HEK293 (cell line): Measurements from ENCODE around the gene CDC42SE2.

Experiments
- CTCF ChIA-PET: fragments of 350-600 bp; formaldehyde crosslinking; extraction: SDS; loops from one replicate; lab custom pipeline; 2021; ENCODE audit warnings: antibody characterized with exemption; lab: Yijun Ruan, JAX
- POLR2A ChIA-PET: fragments of 300-600 bp; formaldehyde crosslinking; extraction: SDS; loops from one replicate; lab custom pipeline; 2020; ENCODE audit warnings: antibody characterized with exemption, inconsistent platforms; lab: Yijun Ruan, JAX
- H3K27ac ChIP-seq: fragments of 200-500 bp; sonication (Bioruptor generic); 2 replicates; pipeline ENCODE4 v1.5.1; 2014; ENCODE audit warnings: low read depth, low read length, control low read depth, inconsistent platforms; ENCODE audit errors: extremely low read depth
- H3K36me3 ChIP-seq, 2 experiments: fragments of 200-500 bp in 1 of 2; sonication (Bioruptor generic) in 1 of 2; 1 replicate in 1 of 2; 2 replicates in 1 of 2; pipeline ENCODE4 v1.5.1; 2014 to 2017; ENCODE audit warnings: inconsistent platforms in 2 of 2, low read length in 2 of 2; ENCODE audit not compliant: control insufficient read depth in 2 of 2, insufficient read depth in 1 of 2
- H3K4me1 ChIP-seq: fragments of 200-500 bp; sonication (Bioruptor generic); 2 replicates; pipeline ENCODE4 v1.5.1; 2014; ENCODE audit warnings: mild to moderate bottlenecking, low read length, inconsistent platforms; ENCODE audit not compliant: control insufficient read depth, insufficient read depth
- H3K4me3 ChIP-seq: 2 replicates; pipeline ENCODE4 v1.5.1; 2011; ENCODE audit warnings: low read depth, mild to moderate bottlenecking, control low read depth, low read length, moderate library complexity
- H3K9me3 ChIP-seq: fragments of 200-500 bp; sonication (Bioruptor generic); 2 replicates; pipeline ENCODE4 v1.5.1; 2014; ENCODE audit warnings: low read depth, low read length, inconsistent platforms; ENCODE audit not compliant: control insufficient read depth, insufficient read depth
- FEZF1 ChIP-seq: fragments of 450-650 bp; formaldehyde crosslinking; IDR thresholded peaks from 2 replicates; pipeline ENCODE4 v1.5.1; 2016; ENCODE audit warnings: missing biosample characterization, missing genetic modification characterization
- GFI1B ChIP-seq: fragments of 450-650 bp; formaldehyde crosslinking; IDR thresholded peaks from 2 replicates; pipeline ENCODE4 v1.5.1; 2016; ENCODE audit warnings: missing biosample characterization, missing genetic modification characterization
- IKZF3 ChIP-seq: fragments of 450-650 bp; IDR thresholded peaks from 2 replicates; pipeline ENCODE4 v1.5.0; 2018; ENCODE audit warnings: missing biosample characterization, mild to moderate bottlenecking, missing genetic modification characterization, moderate library complexity
- KLF1 ChIP-seq: fragments of 450-650 bp; formaldehyde crosslinking; IDR thresholded peaks from 2 replicates; pipeline ENCODE4 v1.5.1; 2016; ENCODE audit warnings: missing biosample characterization, missing genetic modification characterization
- MZF1 ChIP-seq: fragments of 450-650 bp; formaldehyde crosslinking; IDR thresholded peaks from 2 replicates; pipeline ENCODE4 v1.5.1; 2017; ENCODE audit warnings: missing biosample characterization, missing genetic modification characterization, borderline replicate concordance
- SCRT1 ChIP-seq: fragments of 450-650 bp; formaldehyde crosslinking; IDR thresholded peaks from 2 replicates; pipeline ENCODE4 v1.5.1; 2016; ENCODE audit warnings: missing biosample characterization, missing genetic modification characterization, borderline replicate concordance
- SCRT2 ChIP-seq: fragments of 450-650 bp; formaldehyde crosslinking; IDR thresholded peaks from 2 replicates; pipeline ENCODE4 v1.5.1; 2016; ENCODE audit warnings: missing biosample characterization, missing genetic modification characterization
- SETDB1 ChIP-seq: IDR thresholded peaks from one replicate; pipeline ENCODE4 v1.6.1; 2017; ENCODE audit warnings: mild to moderate bottlenecking, low read length, moderate library complexity, mixed read lengths; ENCODE audit not compliant: insufficient read length
- SP7 ChIP-seq: fragments of 450-650 bp; formaldehyde crosslinking; IDR thresholded peaks from 2 replicates; pipeline ENCODE4 v1.5.1; 2016; ENCODE audit warnings: missing biosample characterization, missing genetic modification characterization
- TSHZ1 ChIP-seq: fragments of 450-650 bp; formaldehyde crosslinking; IDR thresholded peaks from 2 replicates; pipeline ENCODE4 v1.5.1; 2016; ENCODE audit warnings: missing biosample characterization, missing genetic modification characterization, borderline replicate concordance
- ZBTB8A ChIP-seq: fragments of 450-650 bp; formaldehyde crosslinking; IDR thresholded peaks from 2 replicates; pipeline ENCODE4 v1.5.1; 2016; ENCODE audit warnings: missing biosample characterization, missing genetic modification characterization
- ZNF362 ChIP-seq: fragments of 450-650 bp; formaldehyde crosslinking; IDR thresholded peaks from 2 replicates; pipeline ENCODE4 v1.5.1; 2016; ENCODE audit warnings: missing biosample characterization, missing genetic modification characterization
- ZNF366 ChIP-seq: fragments of 450-650 bp; formaldehyde crosslinking; conservative IDR thresholded peaks from 2 replicates; pipeline ENCODE4 v1.5.1; 2016; ENCODE audit warnings: missing biosample characterization, missing genetic modification characterization
- ZNF416 ChIP-seq: fragments of 450-650 bp; formaldehyde crosslinking; IDR thresholded peaks from 2 replicates; pipeline ENCODE4 v1.5.1; 2016; ENCODE audit warnings: missing biosample characterization, missing genetic modification characterization
- ZNF530 ChIP-seq: fragments of 450-650 bp; formaldehyde crosslinking; IDR thresholded peaks from 2 replicates; pipeline ENCODE4 v1.5.1; 2016; ENCODE audit warnings: low read depth, missing biosample characterization, missing genetic modification characterization
- ZNF549 ChIP-seq: fragments of 450-650 bp; IDR thresholded peaks from 2 replicates; pipeline ENCODE4 v1.5.1; 2018; ENCODE audit warnings: missing biosample characterization, missing genetic modification characterization, mild to moderate bottlenecking, inconsistent platforms, moderate library complexity
- ZNF555 ChIP-seq: fragments of 450-650 bp; formaldehyde crosslinking; conservative IDR thresholded peaks from 2 replicates; pipeline ENCODE4 v1.5.1; 2017; ENCODE audit warnings: missing biosample characterization, mild to moderate bottlenecking, missing genetic modification characterization, inconsistent platforms
- ZNF558 ChIP-seq: fragments of 450-650 bp; formaldehyde crosslinking; IDR thresholded peaks from 2 replicates; pipeline ENCODE4 v1.5.1; 2016; ENCODE audit warnings: missing biosample characterization, missing genetic modification characterization
- ZNF596 ChIP-seq: fragments of 450-650 bp; IDR thresholded peaks from 2 replicates; pipeline ENCODE4 v1.5.0; 2018; ENCODE audit warnings: missing biosample characterization, mild to moderate bottlenecking, missing genetic modification characterization, moderate library complexity
- ZNF629 ChIP-seq: fragments of 450-650 bp; formaldehyde crosslinking; IDR thresholded peaks from 2 replicates; pipeline ENCODE4 v1.5.1; 2017; ENCODE audit warnings: missing biosample characterization, missing genetic modification characterization
- ZNF843 ChIP-seq: fragments of 450-650 bp; formaldehyde crosslinking; IDR thresholded peaks from 2 replicates; pipeline ENCODE4 v1.5.1; 2016; ENCODE audit warnings: missing biosample characterization, missing genetic modification characterization

CDC42SE2 gene

GRCh38 chr5:131384173-131384572 is 120.3 kb downstream of the CDC42SE2 start:
- H3K36me3 ChIP-seq = no peaks in the 10 kb centered on the region; a peak in 1 of 3 replicates
- peaks cover 13% of the 10 kb centered on the region for H3K4me1 ChIP-seq
- no peak overlapping the region for H3K27ac ChIP-seq
- H3K9me3 ChIP-seq = no peaks in the 10 kb centered on the region
- CTCF ChIA-PET = no interaction called here
- no peak overlapping the region for H3K4me3 ChIP-seq
- TF ChIP-seq ZNF558 (tag by site-specific recombination) (no peak), KLF1 (tag by site-specific recombination) (no peak), MZF1 (no peak)
- TF ChIP-seq, all 188 proteins: peak for 0
- POLR2A ChIA-PET = no interaction called here

- no peak for TF ChIP-seq ZNF416 (tag by site-specific recombination)
- peak; percentile 84 for TF ChIP-seq SCRT2
- TF ChIP-seq SCRT1 (tag by site-specific recombination) = 0 out of 2 replicates have a peak, but pooled peaks have one; percentile 38
- TF ChIP-seq ZNF555 = no peak
- TF ChIP-seq ZNF362 (tag by site-specific recombination) = 0 out of 2 replicates have a peak, but pooled peaks have one; percentile 16
- no peak for TF ChIP-seq ZNF530 (tag by site-specific recombination)
- no peak for TF ChIP-seq ZBTB8A
- TF ChIP-seq, all 188 proteins: peak for 3
- CTCF ChIA-PET = no interaction called here
These were observed 120.9 kb downstream of the CDC42SE2 start for GRCh38 chr5:131384616-131385214.

GRCh38 chr5:131386124-131386523 is 122.3 kb downstream of the CDC42SE2 start:
- H3K4me1 ChIP-seq = peaks cover 13% of the 10 kb centered on the region
- H3K36me3 ChIP-seq = peaks cover 0 to under 1% of the 10 kb centered on the region in 2 experiments; a peak in 2 of 3 replicates
- no peaks in the 10 kb centered on the region for H3K9me3 ChIP-seq
- ChIA-PET POLR2A (no interaction called here), CTCF (interaction anchor here (0.6 kb wide), 3 partner anchors 113 to 180 kb away, joined by 3 to 5 read pairs (median 4); no protein-coding TSS in a partner anchor)
- no peak overlapping the region for H3K27ac ChIP-seq
- TF ChIP-seq FEZF1 (tag by site-specific recombination) (peak; percentile 58), SETDB1 (no peak), ZNF549 (peak; percentile 64; the same call in 1 of the 2 replicates)
- H3K4me3 ChIP-seq = no peak overlapping the region

More at GRCh38 chr5:131384616-131385214, 120.9 kb downstream of the CDC42SE2 start:
- POLR2A ChIA-PET = interaction anchor here (0.6 kb wide), 1 partner anchor 119 kb away, joined by 3 read pairs; no protein-coding TSS in a partner anchor
- no peaks in the 10 kb centered on the region; a peak in 1 of 3 replicates for H3K36me3 ChIP-seq
- peaks cover 13% of the 10 kb centered on the region for H3K4me1 ChIP-seq
- no peak overlapping the region for H3K27ac ChIP-seq
- no peaks in the 10 kb centered on the region for H3K9me3 ChIP-seq
- no peak overlapping the region for H3K4me3 ChIP-seq

GRCh38 chr5:131386779-131387178 is 122.9 kb downstream of the CDC42SE2 start:
- peaks cover 13% of the 10 kb centered on the region for H3K4me1 ChIP-seq
- POLR2A ChIA-PET = interaction anchor here (1.4 kb wide), 1 partner anchor 123 kb away, joined by 3 read pairs; the partner anchor contains the start of gene CDC42SE2
- H3K36me3 ChIP-seq = peaks cover 0 to 5% of the 10 kb centered on the region in 2 experiments; a peak in 2 of 3 replicates
- H3K27ac ChIP-seq = no peak overlapping the region
- CTCF ChIA-PET = interaction anchor here (0.6 kb wide), 2 partner anchors 114 to 171 kb away, joined by 3 to 4 read pairs; no protein-coding TSS in a partner anchor
- no peak overlapping the region for H3K4me3 ChIP-seq
- no peaks in the 10 kb centered on the region for H3K9me3 ChIP-seq
- TF ChIP-seq GFI1B = peak; percentile 84
- peak; percentile 71 for TF ChIP-seq IKZF3 (tag by site-specific recombination)
- peak; percentile 52 for TF ChIP-seq ZNF629 (tag by site-specific recombination)
- TF ChIP-seq ZNF596 (tag by site-specific recombination) = no peak
- TF ChIP-seq ZNF843 (tag by site-specific recombination) = peak; percentile 57; the same call in 1 of the 2 replicates
- 0 out of 2 replicates have a peak, but pooled peaks have one; percentile 31 for TF ChIP-seq TSHZ1
- peak; percentile 73 for TF ChIP-seq ZNF366 (tag by site-specific recombination)
- peak; percentile 67 for TF ChIP-seq SP7 (tag by site-specific recombination)
